Gastrocnemius medialis (tissue), 4 donors: ENCODE results near the gene BTF3L4.

Source experiments
- CTCF ChIP-seq, 5 experiments: fragments of 450-650 bp in 3 of 5; fragments of 200-600 bp in 2 of 5; sonication (generic) in 2 of 5; IDR thresholded peaks in 4 of 5; conservative IDR thresholded peaks in 1 of 5; 1 replicate in 4 of 5; 2 replicates in 1 of 5; pipeline ENCODE4 v1.5.1; 2016 to 2019; ENCODE audit warnings: antibody characterized with exemption in 5 of 5, mild to moderate bottlenecking in 3 of 5, moderate library complexity in 3 of 5
- POLR2A ChIP-seq, 2 donors: fragments of 450-650 bp; IDR thresholded peaks; one replicate each; pipeline ENCODE4 v1.6.1; 2017; ENCODE audit warnings: antibody characterized with exemption in 2 of 2, mild to moderate bottlenecking in 2 of 2, moderate library complexity in 2 of 2

- TF ChIP-seq POLR2A (IDR thresholded peaks at IDR 0.05) (no peak), CTCF (IDR thresholded peaks at IDR 0.05 in 4 of 5, conservative IDR thresholded peaks at IDR 0.05 in 1 of 5) (no peak)
Observed at GRCh38 chr1:52096216-52096615, 40.1 kb downstream of the BTF3L4 start.
